Measurements from ENCODE around the gene RGS19. TPM values are rescaled to one million over a fixed set of nuclear protein-coding genes. Genes with fewer than 3 reads are reported as not detected.

RGS19 gene
- total and polyA plus RNA-seq, 4 donors: 4.9 to 12.9 (median 6.3) TPM

GRCh38 chr20:64056889-64057627 lies 22.3 kb downstream of the RGS19 start (continued):
- no peak for TF ChIP-seq JUND (IDR thresholded peaks at IDR 0.05)
- no peak for TF ChIP-seq TAF1 (conservative IDR thresholded peaks at IDR 0.05)
- TF ChIP-seq RXRA (IDR thresholded peaks at IDR 0.05): no peak
- TF ChIP-seq YY1 (IDR thresholded peaks at IDR 0.05): no peak

- peak overlapping the region; percentile 17 to 59 for H3K27ac ChIP-seq (ENCODE audit: low read depth in 1 of 2, low read length in 2 of 2)
- H3K36me3 ChIP-seq (ENCODE audit: control insufficient read depth in 4 of 4, insufficient read depth in 3 of 4, low read depth in 1 of 4, low read length in 3 of 4): no peaks in the 10 kb centered on the region
- H3K4me1 ChIP-seq (ENCODE audit: control insufficient read depth in 4 of 4, insufficient read depth in 4 of 4, low read length in 3 of 4): peaks cover 0 to 17% (median 7%) of the 10 kb centered on the region in 4 donors
- 18% methylated on average over 7 of the region's 7 CpGs for WGBS
- TF ChIP-seq FOXA1 (IDR thresholded peaks at IDR 0.05): no peak
- TF ChIP-seq JUND (IDR thresholded peaks at IDR 0.05): no peak
- TF ChIP-seq RXRA (IDR thresholded peaks at IDR 0.05): peak in 1 of 2 donors; percentile 16
- TF ChIP-seq NR2F2 (IDR thresholded peaks at IDR 0.05): peak; percentile 73
- TF ChIP-seq RAD21 (IDR thresholded peaks at IDR 0.05): no peak
- TF ChIP-seq GABPA (IDR thresholded peaks at IDR 0.05 in 1 of 2, conservative IDR thresholded peaks at IDR 0.05 in 1 of 2): no peak
- no peak for TF ChIP-seq TAF1 (conservative IDR thresholded peaks at IDR 0.05)
- TF ChIP-seq EGR1 (IDR thresholded peaks at IDR 0.05; ENCODE audit: low read depth in 2 of 2): no peak
- TF ChIP-seq HNF4G (IDR thresholded peaks at IDR 0.05): no peak
- TF ChIP-seq SP1 (IDR thresholded peaks at IDR 0.05): no peak
- TF ChIP-seq REST (IDR thresholded peaks at IDR 0.05): no peak
- no peak for TF ChIP-seq ATF3 (IDR thresholded peaks at IDR 0.05)
- peaks cover 0 to 2% (median 0%) of the 10 kb centered on the region in 4 donors for H3K27me3 ChIP-seq (ENCODE audit: control insufficient read depth in 4 of 4, insufficient read depth in 4 of 4, low read length in 3 of 4)
- H3K9me3 ChIP-seq (ENCODE audit: control insufficient read depth in 4 of 4, low read length in 3 of 4): no peaks in the 10 kb centered on the region
- DNase-seq (ENCODE audit: low spot score): no peak
- H3K4me3 ChIP-seq (ENCODE audit: low read depth in 1 of 3, low read length in 3 of 3): no peak overlapping the region
- no peak overlapping the region for H3K9ac ChIP-seq (ENCODE audit: low read depth in 1 of 2, low read length in 2 of 2)
These were observed 22.8 kb downstream of the RGS19 start for GRCh38 chr20:64056639-64056888.

GRCh38 chr20:64055893-64056638 lies 23.3 kb downstream of the RGS19 start:
- Histone ChIP-seq H3K27me3 (ENCODE audit: control insufficient read depth in 4 of 4, insufficient read depth in 4 of 4, low read length in 3 of 4) (peaks cover 0 to 2% (median under 1%) of the 10 kb centered on the region in 4 donors), H3K4me1 (ENCODE audit: control insufficient read depth in 4 of 4, insufficient read depth in 4 of 4, low read length in 3 of 4) (peaks cover 0 to 17% (median 7%) of the 10 kb centered on the region in 4 donors), H3K9ac (ENCODE audit: low read depth in 1 of 2, low read length in 2 of 2) (no peak overlapping the region), H3K9me3 (ENCODE audit: control insufficient read depth in 4 of 4, low read length in 3 of 4) (no peaks in the 10 kb centered on the region), H3K4me3 (ENCODE audit: low read depth in 1 of 3, low read length in 3 of 3) (no peak overlapping the region), H3K36me3 (ENCODE audit: control insufficient read depth in 4 of 4, insufficient read depth in 3 of 4, low read depth in 1 of 4, low read length in 3 of 4) (no peaks in the 10 kb centered on the region), H3K27ac (ENCODE audit: low read depth in 1 of 2, low read length in 2 of 2) (peak overlapping the region; percentile 15 to 53)
- DNase-seq (ENCODE audit: low spot score): no peak
- TF ChIP-seq TAF1 (conservative IDR thresholded peaks at IDR 0.05): no peak
- no peak for TF ChIP-seq YY1 (IDR thresholded peaks at IDR 0.05)
- no peak for TF ChIP-seq CTCF (IDR thresholded peaks at IDR 0.05; ENCODE audit: low read depth, low read length, missing input control)
- no peak for TF ChIP-seq JUND (IDR thresholded peaks at IDR 0.05)
- TF ChIP-seq MAX (IDR thresholded peaks at IDR 0.05): no peak
- no peak for TF ChIP-seq ZBTB33 (IDR thresholded peaks at IDR 0.05)
- TF ChIP-seq NR2F2 (IDR thresholded peaks at IDR 0.05): no peak
- no peak for TF ChIP-seq ATF3 (IDR thresholded peaks at IDR 0.05)
- TF ChIP-seq RXRA (IDR thresholded peaks at IDR 0.05): no peak
- TF ChIP-seq SP1 (IDR thresholded peaks at IDR 0.05): no peak
- no peak for TF ChIP-seq HNF4A (conservative IDR thresholded peaks at IDR 0.05)
- no peak for TF ChIP-seq RAD21 (IDR thresholded peaks at IDR 0.05)
- 35% methylated on average over 22 of the region's 22 CpGs for whole genome bisulfite sequencing

Measured in liver (tissue), 9 donors.